ENCODE measurements around the gene CPED1. TPM values are rescaled to one million over a fixed set of nuclear protein-coding genes. Genes with fewer than 3 reads are reported as not detected.

CPED1 gene
- total and polyA plus RNA-seq, 2 experiments from 2014 or later: 0.17 to 0.47 TPM

GRCh38 chr7:121327671-121328070, 339.2 kb downstream of the CPED1 start:
- Histone ChIP-seq H4K20me1 (replicated peaks; ENCODE audit: insufficient read depth) (no peaks in the 10 kb centered on the region), H3K27ac (ENCODE audit: low read depth) (no peak overlapping the region), H3K79me2 (replicated peaks; ENCODE audit: insufficient read depth) (no peaks in the 10 kb centered on the region), H2AFZ (no peak overlapping the region), H3K4me1 (ENCODE audit: insufficient read depth) (peaks cover 14% of the 10 kb centered on the region; the same call in 1 of the 2 replicates), H3K9me2 (ENCODE audit: insufficient read depth) (no peaks in the 10 kb centered on the region), H3K27me3 (ENCODE audit: insufficient read depth) (peaks cover 51% of the 10 kb centered on the region), H3F3A (replicated peaks; ENCODE audit: low read depth) (no peaks in the 10 kb centered on the region), H3K36me3 (ENCODE audit: insufficient read depth) (no peaks in the 10 kb centered on the region), H3K4me2 (no peak overlapping the region), H3K4me3 (no peak overlapping the region)
- no peaks in the 10 kb centered on the region; the same call in 2 of the 3 replicates for H3K9me3 Mint-ChIP-seq
- peaks cover 31% of the 10 kb centered on the region for H3K27me3 Mint-ChIP-seq (ENCODE audit: insufficient read depth, low read depth, poor library complexity)
- peaks cover 9% of the 10 kb centered on the region for H3K4me1 Mint-ChIP-seq
- ATAC-seq (no peak), DNase-seq (ENCODE audit: low spot score) (no peak)
- no peak overlapping the region for H3K27ac Mint-ChIP-seq
- TF ChIP-seq ZNF331 (CRISPR knock-in tag; IDR thresholded peaks at IDR 0.05; ENCODE audit: low read depth) (no peak), JUNB (IDR thresholded peaks at IDR 0.05; ENCODE audit: unreplicated experiment) (no peak), EZH2phosphoT487 (IDR thresholded peaks at IDR 0.05; ENCODE audit: unreplicated experiment) (no peak), REST (IDR thresholded peaks at IDR 0.05; ENCODE audit: unreplicated experiment) (no peak), CREB1 (CRISPR knock-in tag; IDR thresholded peaks at IDR 0.05; ENCODE audit: low read depth) (no peak), POLR2AphosphoS5 (IDR thresholded peaks at IDR 0.05; ENCODE audit: low read depth) (no peak), NANOG (IDR thresholded peaks at IDR 0.05; ENCODE audit: borderline replicate concordance) (no peak), EZH2 (IDR thresholded peaks at IDR 0.05; ENCODE audit: low read depth, unreplicated experiment) (no peak), ZNF114 (CRISPR knock-in tag; IDR thresholded peaks at IDR 0.05) (no peak), STAT1 (IDR thresholded peaks at IDR 0.05; ENCODE audit: unreplicated experiment) (no peak)
- TF ChIP-seq, protein P1, sequence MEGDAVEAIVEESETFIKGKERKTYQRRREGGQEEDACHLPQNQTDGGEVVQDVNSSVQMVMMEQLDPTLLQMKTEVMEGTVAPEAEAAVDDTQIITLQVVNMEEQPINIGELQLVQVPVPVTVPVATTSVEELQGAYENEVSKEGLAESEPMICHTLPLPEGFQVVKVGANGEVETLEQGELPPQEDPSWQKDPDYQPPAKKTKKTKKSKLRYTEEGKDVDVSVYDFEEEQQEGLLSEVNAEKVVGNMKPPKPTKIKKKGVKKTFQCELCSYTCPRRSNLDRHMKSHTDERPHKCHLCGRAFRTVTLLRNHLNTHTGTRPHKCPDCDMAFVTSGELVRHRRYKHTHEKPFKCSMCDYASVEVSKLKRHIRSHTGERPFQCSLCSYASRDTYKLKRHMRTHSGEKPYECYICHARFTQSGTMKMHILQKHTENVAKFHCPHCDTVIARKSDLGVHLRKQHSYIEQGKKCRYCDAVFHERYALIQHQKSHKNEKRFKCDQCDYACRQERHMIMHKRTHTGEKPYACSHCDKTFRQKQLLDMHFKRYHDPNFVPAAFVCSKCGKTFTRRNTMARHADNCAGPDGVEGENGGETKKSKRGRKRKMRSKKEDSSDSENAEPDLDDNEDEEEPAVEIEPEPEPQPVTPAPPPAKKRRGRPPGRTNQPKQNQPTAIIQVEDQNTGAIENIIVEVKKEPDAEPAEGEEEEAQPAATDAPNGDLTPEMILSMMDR (conservative IDR thresholded peaks at IDR 0.05; ENCODE audit: low read depth in 2 of 2): no peak
- TF ChIP-seq, protein P2, sequence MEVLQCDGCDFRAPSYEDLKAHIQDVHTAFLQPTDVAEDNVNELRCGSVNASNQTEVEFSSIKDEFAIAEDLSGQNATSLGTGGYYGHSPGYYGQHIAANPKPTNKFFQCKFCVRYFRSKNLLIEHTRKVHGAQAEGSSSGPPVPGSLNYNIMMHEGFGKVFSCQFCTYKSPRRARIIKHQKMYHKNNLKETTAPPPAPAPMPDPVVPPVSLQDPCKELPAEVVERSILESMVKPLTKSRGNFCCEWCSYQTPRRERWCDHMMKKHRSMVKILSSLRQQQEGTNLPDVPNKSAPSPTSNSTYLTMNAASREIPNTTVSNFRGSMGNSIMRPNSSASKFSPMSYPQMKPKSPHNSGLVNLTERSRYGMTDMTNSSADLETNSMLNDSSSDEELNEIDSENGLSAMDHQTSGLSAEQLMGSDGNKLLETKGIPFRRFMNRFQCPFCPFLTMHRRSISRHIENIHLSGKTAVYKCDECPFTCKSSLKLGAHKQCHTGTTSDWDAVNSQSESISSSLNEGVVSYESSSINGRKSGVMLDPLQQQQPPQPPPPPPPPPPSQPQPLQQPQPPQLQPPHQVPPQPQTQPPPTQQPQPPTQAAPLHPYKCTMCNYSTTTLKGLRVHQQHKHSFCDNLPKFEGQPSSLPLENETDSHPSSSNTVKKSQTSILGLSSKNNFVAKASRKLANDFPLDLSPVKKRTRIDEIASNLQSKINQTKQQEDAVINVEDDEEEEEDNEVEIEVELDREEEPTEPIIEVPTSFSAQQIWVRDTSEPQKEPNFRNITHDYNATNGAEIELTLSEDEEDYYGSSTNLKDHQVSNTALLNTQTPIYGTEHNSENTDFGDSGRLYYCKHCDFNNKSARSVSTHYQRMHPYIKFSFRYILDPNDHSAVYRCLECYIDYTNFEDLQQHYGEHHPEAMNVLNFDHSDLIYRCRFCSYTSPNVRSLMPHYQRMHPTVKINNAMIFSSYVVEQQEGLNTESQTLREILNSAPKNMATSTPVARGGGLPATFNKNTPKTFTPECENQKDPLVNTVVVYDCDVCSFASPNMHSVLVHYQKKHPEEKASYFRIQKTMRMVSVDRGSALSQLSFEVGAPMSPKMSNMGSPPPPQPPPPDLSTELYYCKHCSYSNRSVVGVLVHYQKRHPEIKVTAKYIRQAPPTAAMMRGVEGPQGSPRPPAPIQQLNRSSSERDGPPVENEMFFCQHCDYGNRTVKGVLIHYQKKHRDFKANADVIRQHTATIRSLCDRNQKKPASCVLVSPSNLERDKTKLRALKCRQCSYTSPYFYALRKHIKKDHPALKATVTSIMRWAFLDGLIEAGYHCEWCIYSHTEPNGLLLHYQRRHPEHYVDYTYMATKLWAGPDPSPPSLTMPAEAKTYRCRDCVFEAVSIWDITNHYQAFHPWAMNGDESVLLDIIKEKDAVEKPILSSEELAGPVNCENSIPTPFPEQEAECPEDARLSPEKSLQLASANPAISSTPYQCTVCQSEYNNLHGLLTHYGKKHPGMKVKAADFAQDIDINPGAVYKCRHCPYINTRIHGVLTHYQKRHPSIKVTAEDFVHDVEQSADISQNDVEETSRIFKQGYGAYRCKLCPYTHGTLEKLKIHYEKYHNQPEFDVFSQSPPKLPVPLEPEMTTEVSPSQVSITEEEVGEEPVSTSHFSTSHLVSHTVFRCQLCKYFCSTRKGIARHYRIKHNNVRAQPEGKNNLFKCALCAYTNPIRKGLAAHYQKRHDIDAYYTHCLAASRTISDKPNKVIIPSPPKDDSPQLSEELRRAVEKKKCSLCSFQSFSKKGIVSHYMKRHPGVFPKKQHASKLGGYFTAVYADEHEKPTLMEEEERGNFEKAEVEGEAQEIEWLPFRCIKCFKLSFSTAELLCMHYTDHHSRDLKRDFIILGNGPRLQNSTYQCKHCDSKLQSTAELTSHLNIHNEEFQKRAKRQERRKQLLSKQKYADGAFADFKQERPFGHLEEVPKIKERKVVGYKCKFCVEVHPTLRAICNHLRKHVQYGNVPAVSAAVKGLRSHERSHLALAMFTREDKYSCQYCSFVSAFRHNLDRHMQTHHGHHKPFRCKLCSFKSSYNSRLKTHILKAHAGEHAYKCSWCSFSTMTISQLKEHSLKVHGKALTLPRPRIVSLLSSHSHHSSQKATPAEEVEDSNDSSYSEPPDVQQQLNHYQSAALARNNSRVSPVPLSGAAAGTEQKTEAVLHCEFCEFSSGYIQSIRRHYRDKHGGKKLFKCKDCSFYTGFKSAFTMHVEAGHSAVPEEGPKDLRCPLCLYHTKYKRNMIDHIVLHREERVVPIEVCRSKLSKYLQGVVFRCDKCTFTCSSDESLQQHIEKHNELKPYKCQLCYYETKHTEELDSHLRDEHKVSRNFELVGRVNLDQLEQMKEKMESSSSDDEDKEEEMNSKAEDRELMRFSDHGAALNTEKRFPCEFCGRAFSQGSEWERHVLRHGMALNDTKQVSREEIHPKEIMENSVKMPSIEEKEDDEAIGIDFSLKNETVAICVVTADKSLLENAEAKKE (CRISPR knock-in tag; IDR thresholded peaks at IDR 0.05): no peak
- TF ChIP-seq, protein P3, sequence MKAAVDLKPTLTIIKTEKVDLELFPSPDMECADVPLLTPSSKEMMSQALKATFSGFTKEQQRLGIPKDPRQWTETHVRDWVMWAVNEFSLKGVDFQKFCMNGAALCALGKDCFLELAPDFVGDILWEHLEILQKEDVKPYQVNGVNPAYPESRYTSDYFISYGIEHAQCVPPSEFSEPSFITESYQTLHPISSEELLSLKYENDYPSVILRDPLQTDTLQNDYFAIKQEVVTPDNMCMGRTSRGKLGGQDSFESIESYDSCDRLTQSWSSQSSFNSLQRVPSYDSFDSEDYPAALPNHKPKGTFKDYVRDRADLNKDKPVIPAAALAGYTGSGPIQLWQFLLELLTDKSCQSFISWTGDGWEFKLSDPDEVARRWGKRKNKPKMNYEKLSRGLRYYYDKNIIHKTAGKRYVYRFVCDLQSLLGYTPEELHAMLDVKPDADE (IDR thresholded peaks at IDR 0.05): no peak
- no peak overlapping the region for H3K4me3 Mint-ChIP-seq
- no peaks in the 10 kb centered on the region for H3K36me3 Mint-ChIP-seq (ENCODE audit: low read depth)

Measured in GM23338 (cell line).